K562 (cell line): Measurements from ENCODE around the gene TMC8. TPM values are rescaled to one million over a fixed set of nuclear protein-coding genes. Genes with fewer than 3 reads are reported as not detected.
A peak's percentile ranks its signal among the peaks of the same experiment; 100 is the strongest.

Experiments used
- ATF3 ChIP-seq, 2 experiments: fragments of 450-650 bp in 1 of 2; sonication (generic) in 1 of 2; formaldehyde crosslinking in 1 of 2; IDR thresholded peaks in 1 of 2; conservative IDR thresholded peaks in 1 of 2; 2 replicates each; pipeline versions ENCODE4 v1.6.1 to v1.8.1; 2016 to 2023; ENCODE audit warnings: mild to moderate bottlenecking in 2 of 2, moderate library complexity in 2 of 2, inconsistent platforms in 1 of 2, missing genetic modification reagents in 1 of 2
- CLOCK ChIP-seq: fragments of 250-450 bp; sonication (Bioruptor Pico); IDR thresholded peaks from 2 replicates; pipeline ENCODE4 v1.4.0; 2020; ENCODE audit warnings: mild to moderate bottlenecking, moderate library complexity, borderline replicate concordance
- CTCFL ChIP-seq: IDR thresholded peaks from 2 replicates; pipeline ENCODE4 v1.6.1; 2011; ENCODE audit warnings: borderline replicate concordance, low read depth, mild to moderate bottlenecking, moderate library complexity, low read length; ENCODE audit not compliant: insufficient read depth, poor library complexity, severe bottlenecking
- IRF1 ChIP-seq: sonication (generic); formaldehyde crosslinking; IDR thresholded peaks from 2 replicates; pipeline ENCODE4 v1.8.0; 2022; ENCODE audit warnings: missing genetic modification reagents, mild to moderate bottlenecking, borderline replicate concordance
- MCM2 ChIP-seq: fragments of 450-650 bp; IDR thresholded peaks from 2 replicates; pipeline ENCODE4 v1.6.1; 2017; ENCODE audit warnings: low read depth, mild to moderate bottlenecking
- NKRF ChIP-seq: fragments of 450-650 bp; IDR thresholded peaks from 2 replicates; pipeline ENCODE4 v1.6.1; 2016; ENCODE audit warnings: borderline replicate concordance
- PKNOX1 ChIP-seq: fragments of 450-650 bp; IDR thresholded peaks from 2 replicates; pipeline ENCODE4 v1.6.1; 2016
- POLR2G ChIP-seq: fragments of 200-400 bp; formaldehyde crosslinking; IDR thresholded peaks from 2 replicates; pipeline ENCODE4 v1.6.1; 2017; ENCODE audit warnings: low read depth, mild to moderate bottlenecking, antibody characterized with exemption, low read length, moderate library complexity
- POU5F1 ChIP-seq: fragments of 150-350 bp; IDR thresholded peaks from 2 replicates; pipeline ENCODE4 v1.6.1; 2014; ENCODE audit warnings: borderline replicate concordance, low read length, low read depth, mild to moderate bottlenecking; ENCODE audit not compliant: partially characterized antibody
- RUNX1 ChIP-seq: sonication (generic); IDR thresholded peaks from 2 replicates; pipeline ENCODE4 v1.6.1; 2016; ENCODE audit warnings: antibody characterized with exemption, low read depth
- ZBTB26 ChIP-seq: fragments of 450-650 bp; formaldehyde crosslinking; IDR thresholded peaks from 2 replicates; pipeline ENCODE4 v1.4.0; 2022; ENCODE audit warnings: missing genetic modification characterization
- ZNF655 ChIP-seq: fragments of 250-450 bp; sonication (Bioruptor Pico); IDR thresholded peaks from 2 replicates; pipeline ENCODE4 v1.5.0; 2021
- polyA plus RNA-seq, 8 experiments: library from polyadenylated mRNA; depleted of rRNA in 4 of 8; stranded (reverse) in 5 of 8; unstranded in 3 of 8; fragments of >200 nt; fragmentation: Nextera tagmentation in 2 of 8; fragmentation: Illumina TruSeq in 1 of 8; extraction: Ambion mirVana in 2 of 8; extraction: Trizol in 1 of 8; gene quantifications; 2 replicates each; pipeline versions ENCODE4 v1.2.1 to v1.2.3, GENCODE V29; 2011 to 2014; ENCODE audit warnings: inconsistent platforms in 1 of 8, missing spikeins in 1 of 8
- total RNA-seq, 7 experiments: library from RNA; depleted of rRNA in 6 of 7; stranded (reverse); fragments of >200 nt in 6 of 7; fragmentation: Illumina TruSeq in 2 of 7; extraction: Trizol in 2 of 7; gene quantifications; 2 replicates each; pipeline versions ENCODE4 v1.2.1 to v1.2.3, GENCODE V29; 2011 to 2021; ENCODE audit warnings: low replicate concordance in 1 of 7

TMC8 gene
- total and polyA plus RNA-seq, 9 of the 15 experiments (the other 6 are each of a cell fraction or from before 2014, with no cell fraction given) = 0.13 to 10.9 (median 2.8) TPM

GRCh38 chr17:78174870-78175642 is 44.5 kb downstream of the TMC8 start (continued):
- TF ChIP-seq CTCFL (no peak), CLOCK (CRISPR knock-in tag) (no peak), POU5F1 (no peak), RUNX1 (no peak), IRF1 (no peak), ZBTB26 (CRISPR knock-in tag) (no peak), POLR2G (peak; percentile 58), ATF3 (IDR thresholded peaks at IDR 0.05) (no peak), ATF3 (CRISPR knock-in tag; conservative IDR thresholded peaks at IDR 0.05) (no peak), NKRF (no peak), MCM2 (no peak), ZNF655 (no peak), PKNOX1 (no peak)
